Transverse colon (tissue), 4 donors: ENCODE measurements around the gene ABL1.

Experiments
- CTCF ChIP-seq, 5 experiments: fragments of 200-600 bp in 3 of 5; fragments of 450-650 bp in 2 of 5; sonication (generic) in 3 of 5; IDR thresholded peaks; 1 replicate in 2 of 5; 2 replicates in 3 of 5; pipeline ENCODE4 v1.5.1; 2016 to 2017; ENCODE audit warnings: antibody characterized with exemption in 5 of 5, inconsistent platforms in 3 of 5, mild to moderate bottlenecking in 2 of 5, moderate library complexity in 1 of 5
- EP300 ChIP-seq: sonication (generic); formaldehyde crosslinking; IDR thresholded peaks from one replicate; pipeline ENCODE4 v1.6.1; 2017; ENCODE audit warnings: antibody characterized with exemption, low read depth
- POLR2A ChIP-seq: fragments of 450-650 bp; IDR thresholded peaks from one replicate; pipeline ENCODE4 v1.6.1; 2016; ENCODE audit warnings: antibody characterized with exemption, mild to moderate bottlenecking, moderate library complexity
- POLR2AphosphoS5 ChIP-seq, 3 donors: sonication (generic); formaldehyde crosslinking; IDR thresholded peaks; one replicate each; pipeline ENCODE4 v1.6.1; 2016; ENCODE audit warnings: antibody characterized with exemption in 3 of 3

- TF ChIP-seq CTCF (IDR thresholded peaks at IDR 0.05), result no peak
- TF ChIP-seq EP300, result no peak
- no peak for TF ChIP-seq POLR2AphosphoS5 (IDR thresholded peaks at IDR 0.05)
- TF ChIP-seq POLR2A, result no peak
These were observed 56.8 kb downstream of the ABL1 start for GRCh38 chr9:130891688-130892476.
